A549 (cell line): ENCODE data around the gene LSM7.

ENCODE experiments used
- TF ChIP-seq, protein P1 (sequence below): fragments of >200 bp; sonication (Bioruptor Twin); formaldehyde crosslinking; IDR thresholded peaks from 3 replicates; pipeline ENCODE4 v1.5.1; 2016
- TF ChIP-seq, protein P2 (sequence below): fragments of 200-600 bp; sonication (generic); IDR thresholded peaks from 2 replicates; pipeline ENCODE4 v1.6.1; 2016; ENCODE audit warnings: antibody characterized with exemption, mild to moderate bottlenecking, moderate library complexity

DNA sequence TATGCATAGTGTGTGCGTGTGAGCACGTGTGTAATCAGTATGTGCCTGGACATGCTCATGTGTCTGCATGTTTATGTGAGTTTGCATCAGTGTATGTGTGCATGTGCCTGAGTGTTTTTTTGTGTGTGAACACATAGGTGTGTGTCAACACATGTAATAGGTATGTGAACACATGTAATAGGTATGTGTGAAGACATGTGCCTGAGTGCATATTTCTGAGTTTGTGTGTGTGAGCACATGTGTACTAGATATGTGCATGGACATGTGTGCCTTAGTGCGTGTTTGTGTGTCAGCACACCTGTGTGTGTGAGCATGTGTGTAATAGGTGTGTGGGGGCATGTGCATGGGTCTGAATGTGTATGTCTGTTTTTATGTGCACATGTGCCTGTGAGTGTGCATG lies 7.5 kb upstream of the LSM7 start:
- TF ChIP-seq, protein P1, sequence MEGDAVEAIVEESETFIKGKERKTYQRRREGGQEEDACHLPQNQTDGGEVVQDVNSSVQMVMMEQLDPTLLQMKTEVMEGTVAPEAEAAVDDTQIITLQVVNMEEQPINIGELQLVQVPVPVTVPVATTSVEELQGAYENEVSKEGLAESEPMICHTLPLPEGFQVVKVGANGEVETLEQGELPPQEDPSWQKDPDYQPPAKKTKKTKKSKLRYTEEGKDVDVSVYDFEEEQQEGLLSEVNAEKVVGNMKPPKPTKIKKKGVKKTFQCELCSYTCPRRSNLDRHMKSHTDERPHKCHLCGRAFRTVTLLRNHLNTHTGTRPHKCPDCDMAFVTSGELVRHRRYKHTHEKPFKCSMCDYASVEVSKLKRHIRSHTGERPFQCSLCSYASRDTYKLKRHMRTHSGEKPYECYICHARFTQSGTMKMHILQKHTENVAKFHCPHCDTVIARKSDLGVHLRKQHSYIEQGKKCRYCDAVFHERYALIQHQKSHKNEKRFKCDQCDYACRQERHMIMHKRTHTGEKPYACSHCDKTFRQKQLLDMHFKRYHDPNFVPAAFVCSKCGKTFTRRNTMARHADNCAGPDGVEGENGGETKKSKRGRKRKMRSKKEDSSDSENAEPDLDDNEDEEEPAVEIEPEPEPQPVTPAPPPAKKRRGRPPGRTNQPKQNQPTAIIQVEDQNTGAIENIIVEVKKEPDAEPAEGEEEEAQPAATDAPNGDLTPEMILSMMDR: no peak
- TF ChIP-seq, protein P2, sequence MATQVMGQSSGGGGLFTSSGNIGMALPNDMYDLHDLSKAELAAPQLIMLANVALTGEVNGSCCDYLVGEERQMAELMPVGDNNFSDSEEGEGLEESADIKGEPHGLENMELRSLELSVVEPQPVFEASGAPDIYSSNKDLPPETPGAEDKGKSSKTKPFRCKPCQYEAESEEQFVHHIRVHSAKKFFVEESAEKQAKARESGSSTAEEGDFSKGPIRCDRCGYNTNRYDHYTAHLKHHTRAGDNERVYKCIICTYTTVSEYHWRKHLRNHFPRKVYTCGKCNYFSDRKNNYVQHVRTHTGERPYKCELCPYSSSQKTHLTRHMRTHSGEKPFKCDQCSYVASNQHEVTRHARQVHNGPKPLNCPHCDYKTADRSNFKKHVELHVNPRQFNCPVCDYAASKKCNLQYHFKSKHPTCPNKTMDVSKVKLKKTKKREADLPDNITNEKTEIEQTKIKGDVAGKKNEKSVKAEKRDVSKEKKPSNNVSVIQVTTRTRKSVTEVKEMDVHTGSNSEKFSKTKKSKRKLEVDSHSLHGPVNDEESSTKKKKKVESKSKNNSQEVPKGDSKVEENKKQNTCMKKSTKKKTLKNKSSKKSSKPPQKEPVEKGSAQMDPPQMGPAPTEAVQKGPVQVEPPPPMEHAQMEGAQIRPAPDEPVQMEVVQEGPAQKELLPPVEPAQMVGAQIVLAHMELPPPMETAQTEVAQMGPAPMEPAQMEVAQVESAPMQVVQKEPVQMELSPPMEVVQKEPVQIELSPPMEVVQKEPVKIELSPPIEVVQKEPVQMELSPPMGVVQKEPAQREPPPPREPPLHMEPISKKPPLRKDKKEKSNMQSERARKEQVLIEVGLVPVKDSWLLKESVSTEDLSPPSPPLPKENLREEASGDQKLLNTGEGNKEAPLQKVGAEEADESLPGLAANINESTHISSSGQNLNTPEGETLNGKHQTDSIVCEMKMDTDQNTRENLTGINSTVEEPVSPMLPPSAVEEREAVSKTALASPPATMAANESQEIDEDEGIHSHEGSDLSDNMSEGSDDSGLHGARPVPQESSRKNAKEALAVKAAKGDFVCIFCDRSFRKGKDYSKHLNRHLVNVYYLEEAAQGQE: no peak
